GM12801 (cell line): ENCODE data around the gene RAB31.

Source experiments
- CTCF ChIP-seq: IDR thresholded peaks from one replicate; pipeline ENCODE4 v1.5.1; 2011; ENCODE audit warnings: control low read depth; ENCODE audit not compliant: insufficient read length; ENCODE audit errors: extremely low read depth

The RAB31 gene

DNA sequence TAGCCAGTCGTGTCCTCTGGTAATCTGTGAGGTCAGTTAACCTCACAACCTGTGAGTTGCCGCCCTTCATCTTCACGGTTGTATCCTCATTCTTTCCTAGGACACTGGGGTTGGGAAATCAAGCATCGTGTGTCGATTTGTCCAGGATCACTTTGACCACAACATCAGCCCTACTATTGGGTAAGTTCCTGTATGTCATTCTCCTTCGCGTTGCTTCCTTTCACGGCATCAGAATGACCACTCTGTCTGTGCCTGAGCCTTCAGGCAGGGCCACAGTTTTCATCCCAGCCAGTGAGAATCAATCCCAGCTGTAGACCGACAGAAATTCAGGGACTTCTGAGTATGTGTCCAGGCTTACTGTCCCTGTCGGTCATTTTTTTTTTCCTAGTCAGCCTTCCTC lies 67.1 kb downstream of the RAB31 start:
- TF ChIP-seq CTCF: no peak

DNA sequence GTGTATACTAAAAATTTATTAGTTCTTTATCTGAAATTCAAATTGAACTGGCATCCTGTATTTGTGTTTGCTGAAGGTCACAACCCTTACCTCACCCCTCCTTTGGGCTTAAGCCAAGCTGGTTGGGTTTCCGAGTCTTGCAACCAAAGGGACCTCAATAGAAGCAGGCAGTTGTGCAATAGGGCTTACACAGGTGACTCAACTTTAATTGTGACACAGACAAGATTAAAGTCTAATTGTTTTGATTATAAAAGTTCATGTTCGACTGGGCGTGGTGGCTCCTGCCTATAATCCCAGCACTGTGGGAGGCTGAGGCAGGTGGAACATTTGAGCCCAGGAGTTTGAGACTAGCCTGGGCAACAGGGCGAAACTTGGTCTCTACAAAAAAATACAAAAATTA lies 71.5 kb downstream of the RAB31 start:
- no peak for TF ChIP-seq CTCF

GRCh38 chr18:9782073-9782857 lies 74.2 kb downstream of the RAB31 start:
- no peak for TF ChIP-seq CTCF

DNA sequence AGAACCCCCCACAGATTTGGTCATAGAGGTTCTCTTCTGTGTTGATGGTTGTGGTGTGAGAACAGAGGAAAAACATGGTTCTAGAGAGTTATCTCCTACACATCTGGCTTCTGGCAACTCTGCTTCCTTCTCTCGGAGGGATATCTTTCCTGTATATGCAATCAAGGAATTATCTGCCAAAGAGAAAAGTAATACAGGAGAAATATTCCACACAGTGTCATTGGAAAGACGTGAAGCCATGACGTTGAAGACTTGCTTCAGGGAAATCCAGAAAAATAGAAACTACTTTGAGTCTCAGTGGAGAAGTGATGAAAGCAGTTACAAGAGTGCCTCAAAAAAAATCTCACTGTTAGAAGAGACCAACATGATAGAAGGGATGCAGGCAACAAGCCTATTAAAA lies 78.5 kb downstream of the RAB31 start:
- no peak for TF ChIP-seq CTCF

DNA sequence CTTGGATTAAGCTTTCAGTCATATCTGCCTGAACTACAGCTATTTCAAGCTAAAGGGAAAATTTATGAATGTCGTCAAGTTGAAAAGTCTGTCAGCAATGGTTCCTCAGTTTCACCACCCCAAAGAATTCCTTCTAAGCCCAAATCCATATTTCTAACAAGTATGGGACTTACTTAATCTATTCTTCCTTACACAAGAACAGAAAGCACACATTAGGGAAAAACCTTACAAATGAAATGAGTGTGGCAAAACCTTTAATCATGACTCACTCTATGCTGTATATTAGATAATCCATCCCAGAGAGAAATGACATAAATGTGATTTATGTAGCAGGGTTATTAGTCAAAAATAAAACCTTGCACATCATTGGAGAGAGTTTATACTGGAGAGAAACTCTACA lies 78.9 kb downstream of the RAB31 start:
- no peak for TF ChIP-seq CTCF

GRCh38 chr18:9787712-9788111 lies 79.6 kb downstream of the RAB31 start:
- no peak for TF ChIP-seq CTCF

- TF ChIP-seq CTCF: no peak
Measured at GRCh38 chr18:9788140-9788539, 80.0 kb downstream of the RAB31 start.

DNA sequence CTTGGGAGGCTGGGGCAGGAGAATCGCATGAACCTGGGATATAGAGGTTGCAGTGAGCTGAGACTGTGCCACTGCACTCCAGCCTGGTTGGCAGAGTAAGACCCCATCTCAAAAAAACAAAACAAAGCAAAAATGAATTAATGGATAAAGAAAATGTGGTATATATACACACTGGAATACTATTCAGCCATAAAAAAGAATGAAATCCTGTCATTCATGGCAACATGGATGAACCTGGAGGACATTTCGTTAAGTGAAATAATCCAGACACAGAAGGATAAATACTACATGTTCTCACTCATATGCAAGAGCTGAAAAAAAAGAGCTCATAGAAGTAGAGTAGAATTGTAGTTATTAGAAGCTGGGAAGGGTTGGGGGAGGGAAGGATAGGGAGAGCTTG lies 80.8 kb downstream of the RAB31 start:
- no peak for TF ChIP-seq CTCF
